Midbrain (tissue), 1 donor: ENCODE data around the gene SCN1A.
"Not testable (repeated sequence)": the region's sequence is repeated elsewhere in the genome, so short reads cannot be mapped to it uniquely, and the experiment has no call there.

Source experiments
- DNase-seq: peaks from one replicate; lab custom pipeline; 2025; lab: John Stamatoyannopoulos, UW

SCN1A gene

GRCh38 chr2:166127217-166128155 lies at the start of gene SCN1A:
SCN1A (minus strand) TSS chr2:166128020; CDS start chr2:166073621, 54,399 bp downstream.
- peak; percentile 45 for DNase-seq

GRCh38 chr2:166173263-166173662 lies 45.4 kb upstream of the SCN1A start:
- DNase-seq: no peak

- no peak for DNase-seq
Observed at GRCh38 chr2:166171216-166171615, 43.4 kb upstream of the SCN1A start.

GRCh38 chr2:166170356-166170755 lies 42.5 kb upstream of the SCN1A start:
- DNase-seq: no peak

- no peak for DNase-seq
Observed at GRCh38 chr2:166167449-166167848, 39.6 kb upstream of the SCN1A start.

GRCh38 chr2:166163775-166164174 lies 36.0 kb upstream of the SCN1A start:
- no peak for DNase-seq

GRCh38 chr2:166158546-166158945 lies 30.7 kb upstream of the SCN1A start:
- DNase-seq: no peak

- DNase-seq: no peak
Observed at GRCh38 chr2:166157578-166157977, 29.8 kb upstream of the SCN1A start.

GRCh38 chr2:166156985-166157490 lies 29.2 kb upstream of the SCN1A start:
- no peak for DNase-seq

GRCh38 chr2:166155589-166155988 lies 27.8 kb upstream of the SCN1A start:
- no peak for DNase-seq

GRCh38 chr2:166154685-166155338 lies 27.0 kb upstream of the SCN1A start:
- DNase-seq: no peak

- no peak for DNase-seq
Observed at GRCh38 chr2:166152064-166152463, 24.2 kb upstream of the SCN1A start.

- peak; percentile 37 for DNase-seq
Observed at GRCh38 chr2:166148500-166149400, 20.9 kb upstream of the SCN1A start.

- DNase-seq: no peak
Observed at GRCh38 chr2:166147883-166148282, 20.1 kb upstream of the SCN1A start.

GRCh38 chr2:166144071-166144470 lies 16.3 kb upstream of the SCN1A start:
- DNase-seq: no peak

- DNase-seq: no peak
Observed at GRCh38 chr2:166140932-166141331, 13.1 kb upstream of the SCN1A start.

- DNase-seq: no peak
Observed at GRCh38 chr2:166140475-166140874, 12.7 kb upstream of the SCN1A start.

- DNase-seq: not testable (repeated sequence)
Observed at GRCh38 chr2:166139479-166139878, 11.7 kb upstream of the SCN1A start.

GRCh38 chr2:166138667-166139066 lies 10.8 kb upstream of the SCN1A start:
- DNase-seq: no peak

GRCh38 chr2:166138144-166138543 lies 10.3 kb upstream of the SCN1A start:
- DNase-seq: no peak

GRCh38 chr2:166137331-166137730 lies 9.5 kb upstream of the SCN1A start:
- DNase-seq: no peak

GRCh38 chr2:166135849-166136258 lies 8.0 kb upstream of the SCN1A start:
- DNase-seq: no peak
